ENCODE data around the gene DCP1B. TPM values are rescaled to one million over a fixed set of nuclear protein-coding genes. Genes with fewer than 3 reads are reported as not detected.

DCP1B gene
- total and polyA plus RNA-seq, 2 experiments from 2014 or later, result 13.4 to 20.9 TPM

DNA sequence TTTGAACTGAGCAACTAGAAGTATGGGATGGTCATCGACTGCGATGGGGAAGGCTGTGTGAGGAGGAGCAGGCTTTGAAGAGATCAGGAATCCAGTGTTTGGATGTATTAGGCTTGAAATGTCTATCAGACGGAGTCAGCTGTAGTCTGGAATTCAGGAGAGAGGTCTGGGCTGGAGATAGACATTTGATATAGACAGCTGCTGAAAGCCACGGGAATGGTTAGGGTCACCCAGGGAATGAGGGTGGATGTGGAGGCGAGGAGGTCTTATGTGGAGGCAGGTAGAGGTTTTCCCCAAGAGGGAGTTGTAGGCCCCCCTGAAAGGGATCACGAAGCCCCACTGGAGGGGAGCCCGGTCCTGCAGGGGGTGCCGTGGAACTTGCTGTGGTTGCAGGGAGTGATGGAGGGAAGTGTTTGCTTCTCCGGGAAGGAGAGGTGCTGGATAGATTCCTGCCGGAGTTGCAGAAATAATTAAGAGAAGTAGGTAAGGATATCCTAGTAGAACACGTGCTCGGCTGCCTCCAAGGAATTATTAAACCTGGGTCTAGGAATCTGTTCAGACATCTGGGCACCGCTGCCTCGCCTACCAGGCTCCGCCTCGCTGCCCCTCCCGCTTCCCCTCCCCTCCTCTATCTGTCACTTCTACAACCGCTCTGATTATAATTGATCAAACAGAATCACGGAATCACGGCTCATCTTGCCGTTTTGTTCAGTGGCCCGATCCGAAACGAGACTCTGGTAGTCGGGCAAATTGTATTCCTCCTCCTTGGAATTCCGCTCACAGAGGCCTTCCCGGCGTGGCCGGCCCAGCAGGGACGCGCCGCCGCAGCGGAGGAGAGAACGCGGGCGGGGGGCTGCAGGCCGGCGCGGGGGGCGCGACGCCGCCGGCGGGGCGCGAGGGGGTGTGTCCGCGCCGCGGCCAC is 47.7 kb upstream of the DCP1B start:
- Histone ChIP-seq H3K4me3 (peak overlapping the region; percentile 66), H3K36me3 (replicated peaks; ENCODE audit: insufficient read depth, low read depth) (no peaks in the 10 kb centered on the region), H3K27ac (peak overlapping the region; percentile 82), H3K4me2 (peak overlapping the region; percentile 91), H3K27me3 (peaks cover 24% of the 10 kb centered on the region), H3K9me3 (ENCODE audit: low read depth) (no peaks in the 10 kb centered on the region), H2AFZ (peak overlapping the region; percentile 91), H3K79me2 (peaks cover 12% of the 10 kb centered on the region), H3K9me2 (replicated peaks; ENCODE audit: insufficient read depth) (no peaks in the 10 kb centered on the region), H3K4me1 (ENCODE audit: insufficient read depth) (peaks cover 3% of the 10 kb centered on the region), H4K20me1 (ENCODE audit: insufficient read depth, poor library complexity, severe bottlenecking) (no peaks in the 10 kb centered on the region)
- WGBS (ENCODE audit: low lambda C conversion rate, missing lambda C conversion rate), result 14% methylated on average over 30 of the region's 52 CpGs
- TF ChIP-seq EZH2 (IDR thresholded peaks at IDR 0.05; ENCODE audit: borderline replicate concordance), result no peak
- TF ChIP-seq, protein P1, sequence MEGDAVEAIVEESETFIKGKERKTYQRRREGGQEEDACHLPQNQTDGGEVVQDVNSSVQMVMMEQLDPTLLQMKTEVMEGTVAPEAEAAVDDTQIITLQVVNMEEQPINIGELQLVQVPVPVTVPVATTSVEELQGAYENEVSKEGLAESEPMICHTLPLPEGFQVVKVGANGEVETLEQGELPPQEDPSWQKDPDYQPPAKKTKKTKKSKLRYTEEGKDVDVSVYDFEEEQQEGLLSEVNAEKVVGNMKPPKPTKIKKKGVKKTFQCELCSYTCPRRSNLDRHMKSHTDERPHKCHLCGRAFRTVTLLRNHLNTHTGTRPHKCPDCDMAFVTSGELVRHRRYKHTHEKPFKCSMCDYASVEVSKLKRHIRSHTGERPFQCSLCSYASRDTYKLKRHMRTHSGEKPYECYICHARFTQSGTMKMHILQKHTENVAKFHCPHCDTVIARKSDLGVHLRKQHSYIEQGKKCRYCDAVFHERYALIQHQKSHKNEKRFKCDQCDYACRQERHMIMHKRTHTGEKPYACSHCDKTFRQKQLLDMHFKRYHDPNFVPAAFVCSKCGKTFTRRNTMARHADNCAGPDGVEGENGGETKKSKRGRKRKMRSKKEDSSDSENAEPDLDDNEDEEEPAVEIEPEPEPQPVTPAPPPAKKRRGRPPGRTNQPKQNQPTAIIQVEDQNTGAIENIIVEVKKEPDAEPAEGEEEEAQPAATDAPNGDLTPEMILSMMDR (IDR thresholded peaks at IDR 0.05; ENCODE audit: poor library complexity), result peak; percentile 4
- DNase-seq (ENCODE audit: low spot score), result peak; percentile 33

DNA sequence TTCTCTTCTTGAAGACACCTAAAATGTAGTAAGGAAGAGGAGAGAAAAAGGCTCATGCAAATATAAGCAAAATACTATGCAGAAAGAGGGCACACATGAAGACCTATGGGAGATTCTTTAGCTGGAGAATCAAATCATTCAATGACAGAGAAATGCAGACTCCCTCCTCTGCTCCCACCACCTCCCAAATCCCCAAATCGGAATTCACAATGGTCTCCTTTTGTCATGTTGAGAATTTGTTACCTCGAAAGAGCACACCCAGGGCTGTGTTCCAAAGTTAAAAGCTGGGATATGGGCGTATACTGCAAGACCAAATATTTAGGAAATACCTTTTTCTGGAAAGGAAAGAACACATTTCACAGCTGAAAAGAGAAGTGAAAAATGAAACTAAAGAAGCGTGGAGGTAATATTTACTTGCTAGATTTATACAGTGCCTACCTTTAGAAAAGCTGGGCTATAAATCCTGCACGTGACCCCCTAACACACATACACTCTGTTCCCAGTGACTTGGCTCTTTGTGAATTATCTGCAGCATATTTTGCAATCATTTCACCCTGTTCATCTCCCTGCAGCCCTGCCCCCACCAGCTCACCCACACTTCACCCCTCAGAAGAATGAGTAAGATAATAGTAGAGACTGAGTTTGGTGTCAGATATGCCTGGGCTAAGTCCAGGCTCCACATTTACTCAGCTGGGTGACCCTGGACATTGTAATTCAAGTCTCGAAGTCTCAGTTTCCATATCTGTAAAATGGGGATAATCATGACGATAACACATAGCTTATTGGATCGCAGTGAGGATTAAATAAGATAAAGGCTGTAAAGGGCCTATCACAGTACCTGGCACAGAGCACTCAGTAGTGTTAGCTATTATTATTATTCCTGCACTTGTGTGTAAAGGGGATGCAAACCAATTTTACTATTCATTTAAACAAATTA is 45.6 kb upstream of the DCP1B start:
- peaks cover 13% of the 10 kb centered on the region for H3K27me3 ChIP-seq
- H3K4me1 ChIP-seq (ENCODE audit: insufficient read depth), result peaks cover 3% of the 10 kb centered on the region
- no peaks in the 10 kb centered on the region for H3K9me2 ChIP-seq (replicated peaks; ENCODE audit: insufficient read depth)
- H2AFZ ChIP-seq, result no peak overlapping the region
- H3K9me3 ChIP-seq (ENCODE audit: low read depth), result no peaks in the 10 kb centered on the region
- H3K4me3 ChIP-seq, result no peak overlapping the region
- WGBS (ENCODE audit: low lambda C conversion rate, missing lambda C conversion rate), result 75% methylated on average over 8 of the region's 8 CpGs
- H4K20me1 ChIP-seq (ENCODE audit: insufficient read depth, poor library complexity, severe bottlenecking), result no peaks in the 10 kb centered on the region
- H3K4me2 ChIP-seq, result peak overlapping the region; percentile 44
- H3K36me3 ChIP-seq (replicated peaks; ENCODE audit: insufficient read depth, low read depth), result no peaks in the 10 kb centered on the region
- DNase-seq (ENCODE audit: low spot score), result peak; percentile 51
- TF ChIP-seq EZH2 (IDR thresholded peaks at IDR 0.05; ENCODE audit: borderline replicate concordance), result no peak
- no peak for TF ChIP-seq EZH2phosphoT487 (IDR thresholded peaks at IDR 0.05; ENCODE audit: low read depth, severe bottlenecking, unreplicated experiment)
- TF ChIP-seq, protein P1 (IDR thresholded peaks at IDR 0.05; ENCODE audit: poor library complexity), result no peak
- no peaks in the 10 kb centered on the region for H3K79me2 ChIP-seq
- H3K27ac ChIP-seq, result peak overlapping the region; percentile 41

DNA sequence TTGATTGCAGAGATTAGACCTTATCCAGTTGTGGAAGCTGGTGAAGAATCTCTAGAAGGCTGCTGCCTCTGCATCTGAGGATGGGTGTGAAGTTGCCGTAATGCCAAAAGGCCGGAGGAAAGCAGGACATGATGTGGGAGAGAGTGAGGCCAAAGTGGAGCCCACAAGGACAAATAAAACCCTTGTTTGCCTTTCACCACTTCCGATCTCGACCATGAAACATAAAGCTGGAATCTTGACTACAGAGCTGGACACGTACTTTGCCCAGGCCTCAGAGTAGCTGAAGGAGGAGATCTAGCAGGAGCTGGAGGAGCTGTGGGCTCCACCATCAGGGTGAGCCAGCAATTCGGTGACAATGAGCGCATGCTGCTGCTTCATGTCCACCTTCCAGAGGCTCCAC is 43.5 kb upstream of the DCP1B start:
- H3K4me3 ChIP-seq, result no peak overlapping the region
- no peak overlapping the region for H2AFZ ChIP-seq
- H3K27ac ChIP-seq, result no peak overlapping the region
- no peaks in the 10 kb centered on the region for H3K9me2 ChIP-seq (replicated peaks; ENCODE audit: insufficient read depth)
- 85% methylated on average over 7 of the region's 7 CpGs for WGBS (ENCODE audit: low lambda C conversion rate, missing lambda C conversion rate)
- no peaks in the 10 kb centered on the region for H3K36me3 ChIP-seq (replicated peaks; ENCODE audit: insufficient read depth, low read depth)
- no peak for TF ChIP-seq EZH2phosphoT487 (IDR thresholded peaks at IDR 0.05; ENCODE audit: low read depth, severe bottlenecking, unreplicated experiment)
- TF ChIP-seq, protein P1 (IDR thresholded peaks at IDR 0.05; ENCODE audit: poor library complexity), result no peak
- TF ChIP-seq EZH2 (IDR thresholded peaks at IDR 0.05; ENCODE audit: borderline replicate concordance), result no peak
- H3K4me1 ChIP-seq (ENCODE audit: insufficient read depth), result peaks cover 3% of the 10 kb centered on the region
- H3K79me2 ChIP-seq, result no peaks in the 10 kb centered on the region
- no peak for DNase-seq (ENCODE audit: low spot score)
- H3K4me2 ChIP-seq, result no peak overlapping the region
- no peaks in the 10 kb centered on the region for H3K9me3 ChIP-seq (ENCODE audit: low read depth)
- no peaks in the 10 kb centered on the region for H4K20me1 ChIP-seq (ENCODE audit: insufficient read depth, poor library complexity, severe bottlenecking)
- peaks cover 10% of the 10 kb centered on the region for H3K27me3 ChIP-seq

Measured in hepatocyte (in vitro differentiated cells).